Measurements from ENCODE around the gene NOL9. TPM values are rescaled to one million over a fixed set of nuclear protein-coding genes. Genes with fewer than 3 reads are reported as not detected.
A peak's percentile ranks its signal among the peaks of the same experiment; 100 is the strongest.

Gene NOL9
- polyA plus RNA-seq, 1 of the 3 experiments (the other 2 are of a cell fraction) = 7.1 TPM

DNA sequence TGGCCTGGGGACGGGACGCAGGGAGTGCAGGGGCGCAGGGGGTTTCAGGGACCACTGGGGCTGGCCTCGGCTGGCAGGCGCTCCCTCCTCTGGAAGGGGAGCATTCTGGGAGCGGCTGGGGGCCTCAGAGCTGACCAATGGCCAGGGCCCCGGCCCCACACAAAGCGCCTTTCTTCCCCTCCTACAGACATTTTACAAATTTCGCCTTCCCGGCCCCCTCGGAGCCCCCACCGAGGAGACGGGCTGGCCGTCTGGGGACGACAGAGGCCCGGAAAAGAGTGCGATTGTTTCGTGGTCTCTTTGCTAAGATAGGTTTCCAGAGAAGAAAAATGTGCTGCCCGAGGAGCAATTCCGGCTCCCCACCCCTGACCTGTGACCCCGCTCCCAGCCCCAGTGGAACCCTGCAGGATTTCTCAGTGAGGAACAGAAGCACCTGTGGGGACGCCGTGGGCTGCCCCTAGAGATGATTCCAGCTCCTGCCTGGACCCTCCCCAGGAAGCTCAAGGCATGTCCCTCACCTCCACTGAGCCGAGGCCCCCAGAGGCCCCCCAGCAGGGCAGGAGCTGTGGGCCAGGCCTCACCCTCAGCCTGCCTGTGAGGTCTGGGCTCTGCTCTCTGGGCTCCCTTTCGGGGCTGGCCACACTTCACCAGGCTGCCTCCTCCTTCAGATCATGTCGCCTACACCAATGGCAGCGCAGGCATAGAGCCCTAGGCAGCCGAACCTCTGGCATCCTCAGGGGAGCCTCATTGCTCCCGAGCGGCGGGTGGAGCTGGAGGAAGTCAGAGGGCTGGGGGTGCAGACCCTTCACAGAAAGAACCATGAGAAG is 47.9 kb downstream of the NOL9 start (continued):
- TF ChIP-seq, protein P1, sequence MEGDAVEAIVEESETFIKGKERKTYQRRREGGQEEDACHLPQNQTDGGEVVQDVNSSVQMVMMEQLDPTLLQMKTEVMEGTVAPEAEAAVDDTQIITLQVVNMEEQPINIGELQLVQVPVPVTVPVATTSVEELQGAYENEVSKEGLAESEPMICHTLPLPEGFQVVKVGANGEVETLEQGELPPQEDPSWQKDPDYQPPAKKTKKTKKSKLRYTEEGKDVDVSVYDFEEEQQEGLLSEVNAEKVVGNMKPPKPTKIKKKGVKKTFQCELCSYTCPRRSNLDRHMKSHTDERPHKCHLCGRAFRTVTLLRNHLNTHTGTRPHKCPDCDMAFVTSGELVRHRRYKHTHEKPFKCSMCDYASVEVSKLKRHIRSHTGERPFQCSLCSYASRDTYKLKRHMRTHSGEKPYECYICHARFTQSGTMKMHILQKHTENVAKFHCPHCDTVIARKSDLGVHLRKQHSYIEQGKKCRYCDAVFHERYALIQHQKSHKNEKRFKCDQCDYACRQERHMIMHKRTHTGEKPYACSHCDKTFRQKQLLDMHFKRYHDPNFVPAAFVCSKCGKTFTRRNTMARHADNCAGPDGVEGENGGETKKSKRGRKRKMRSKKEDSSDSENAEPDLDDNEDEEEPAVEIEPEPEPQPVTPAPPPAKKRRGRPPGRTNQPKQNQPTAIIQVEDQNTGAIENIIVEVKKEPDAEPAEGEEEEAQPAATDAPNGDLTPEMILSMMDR (IDR thresholded peaks at IDR 0.05) = no peak
- no peak for TF ChIP-seq TEAD4 (IDR thresholded peaks at IDR 0.05; ENCODE audit: borderline replicate concordance, insufficient read depth)
- TF ChIP-seq, protein P2, sequence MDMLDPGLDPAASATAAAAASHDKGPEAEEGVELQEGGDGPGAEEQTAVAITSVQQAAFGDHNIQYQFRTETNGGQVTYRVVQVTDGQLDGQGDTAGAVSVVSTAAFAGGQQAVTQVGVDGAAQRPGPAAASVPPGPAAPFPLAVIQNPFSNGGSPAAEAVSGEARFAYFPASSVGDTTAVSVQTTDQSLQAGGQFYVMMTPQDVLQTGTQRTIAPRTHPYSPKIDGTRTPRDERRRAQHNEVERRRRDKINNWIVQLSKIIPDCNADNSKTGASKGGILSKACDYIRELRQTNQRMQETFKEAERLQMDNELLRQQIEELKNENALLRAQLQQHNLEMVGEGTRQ (IDR thresholded peaks at IDR 0.05; ENCODE audit: borderline replicate concordance, low read depth, low read length) = no peak
- no peak for TF ChIP-seq GABPA (IDR thresholded peaks at IDR 0.05; ENCODE audit: low read depth)
- no peak for TF ChIP-seq NRF1 (IDR thresholded peaks at IDR 0.05; ENCODE audit: low read depth, low read length)
- TF ChIP-seq JUND (IDR thresholded peaks at IDR 0.05) = no peak
- no peak for TF ChIP-seq POLR2AphosphoS5 (IDR thresholded peaks at IDR 0.05; ENCODE audit: low read depth, low read length)
- no peak for TF ChIP-seq RAD21 (IDR thresholded peaks at IDR 0.05; ENCODE audit: low read length)
- TF ChIP-seq, protein P3, sequence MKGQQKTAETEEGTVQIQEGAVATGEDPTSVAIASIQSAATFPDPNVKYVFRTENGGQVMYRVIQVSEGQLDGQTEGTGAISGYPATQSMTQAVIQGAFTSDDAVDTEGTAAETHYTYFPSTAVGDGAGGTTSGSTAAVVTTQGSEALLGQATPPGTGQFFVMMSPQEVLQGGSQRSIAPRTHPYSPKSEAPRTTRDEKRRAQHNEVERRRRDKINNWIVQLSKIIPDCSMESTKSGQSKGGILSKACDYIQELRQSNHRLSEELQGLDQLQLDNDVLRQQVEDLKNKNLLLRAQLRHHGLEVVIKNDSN (IDR thresholded peaks at IDR 0.05; ENCODE audit: borderline replicate concordance, low read depth) = no peak
- TF ChIP-seq, protein P4, sequence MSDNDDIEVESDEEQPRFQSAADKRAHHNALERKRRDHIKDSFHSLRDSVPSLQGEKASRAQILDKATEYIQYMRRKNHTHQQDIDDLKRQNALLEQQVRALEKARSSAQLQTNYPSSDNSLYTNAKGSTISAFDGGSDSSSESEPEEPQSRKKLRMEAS (IDR thresholded peaks at IDR 0.05; ENCODE audit: low read depth) = no peak

DNA sequence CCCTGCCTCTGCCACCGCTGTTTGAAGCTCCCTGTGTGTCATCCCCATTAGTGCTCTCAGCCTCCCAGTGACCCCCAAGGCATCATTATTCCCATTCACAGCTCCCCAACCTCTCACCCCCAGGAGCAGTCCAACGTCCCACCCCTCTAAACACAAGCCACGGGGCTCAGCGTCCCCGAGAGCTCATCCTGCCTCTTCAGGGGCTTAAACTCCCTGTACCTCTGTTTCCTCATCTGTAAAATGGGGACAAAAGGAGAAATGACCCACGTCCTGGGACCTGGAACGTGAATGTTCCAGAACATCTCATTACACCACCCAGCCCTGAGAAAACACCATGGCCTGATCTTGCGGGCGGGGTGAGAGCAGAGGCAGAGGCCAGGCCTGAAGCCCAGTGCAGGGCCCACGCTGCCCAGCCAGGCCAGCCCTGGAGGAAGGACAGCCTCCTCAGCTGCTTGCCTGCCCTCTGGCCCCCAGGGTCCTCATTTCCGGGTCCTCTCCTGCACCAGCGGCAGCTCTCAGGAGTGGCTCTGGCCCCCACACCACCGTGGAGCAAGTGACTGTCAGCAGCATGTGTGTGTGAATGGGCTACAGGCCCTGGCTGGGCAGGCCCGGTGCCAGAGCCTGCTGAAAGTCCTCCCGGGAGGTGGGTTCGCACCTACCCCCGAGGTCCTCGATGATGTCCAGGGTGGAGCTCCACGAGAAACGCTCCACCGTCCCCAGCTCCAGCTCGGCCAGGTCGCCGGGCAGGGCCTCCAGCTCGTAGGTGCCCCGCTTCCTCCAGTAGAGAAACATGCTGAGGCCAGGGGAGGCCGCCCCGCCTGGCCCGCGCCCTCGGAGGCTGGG is 48.7 kb downstream of the NOL9 start:
- Histone ChIP-seq H3K9ac (no peak overlapping the region), H3K4me2 (no peak overlapping the region), H3K27ac (ENCODE audit: low read depth in 2 of 2, low read length in 1 of 2) (peak overlapping the region in 1 of 2 experiments; percentile 93; a peak in 1 of 4 replicates), H3F3A (replicated peaks; ENCODE audit: insufficient read depth) (no peaks in the 10 kb centered on the region), H4K20me1 (ENCODE audit: insufficient read depth) (no peaks in the 10 kb centered on the region), H3K36me3 (replicated peaks in 1 of 2; ENCODE audit: control insufficient read depth in 1 of 2, insufficient read depth in 2 of 2, low read length in 1 of 2) (no peaks in the 10 kb centered on the region), H3K27me3 (ENCODE audit: insufficient read depth) (no peaks in the 10 kb centered on the region), H2AFZ (ENCODE audit: low read depth) (no peak overlapping the region), H3K4me3 (ENCODE audit: low read depth in 2 of 2, low read length in 1 of 2) (no peak overlapping the region), H3K9me3 (no peaks in the 10 kb centered on the region), H3K9me2 (no peaks in the 10 kb centered on the region), H3K79me2 (ENCODE audit: insufficient read depth) (no peaks in the 10 kb centered on the region), H3K4me1 (ENCODE audit: control insufficient read depth in 1 of 2, insufficient read depth in 2 of 2, low read depth in 1 of 2, low read length in 1 of 2) (peaks cover 0 to 89% of the 10 kb centered on the region in 2 experiments; a peak in 2 of 4 replicates)
- POLR2A ChIA-PET = no interaction called here
- 82% methylated on average over 8 of the region's 31 CpGs for WGBS (ENCODE audit: low lambda C conversion rate)
- CTCF ChIA-PET = interaction anchor here (1.8 to 17.4 kb wide), 3 partner anchors 10 to 18 kb away, joined by 8 to 211 read pairs (median 14); partner anchors contain the start of gene PLEKHG5
- DNase-seq = peak; percentile 23
- TF ChIP-seq SMC3 (IDR thresholded peaks at IDR 0.05; ENCODE audit: low read depth, low read length) (no peak), RXRA (IDR thresholded peaks at IDR 0.05; ENCODE audit: borderline replicate concordance, low read depth) (no peak), EZH2phosphoT487 (IDR thresholded peaks at IDR 0.05; ENCODE audit: borderline replicate concordance, low read depth) (no peak), FOSL2 (IDR thresholded peaks at IDR 0.05; ENCODE audit: borderline replicate concordance, low read depth) (no peak), MEF2A (IDR thresholded peaks at IDR 0.05; ENCODE audit: borderline replicate concordance, low read depth) (no peak), EP300 (IDR thresholded peaks at IDR 0.05; ENCODE audit: borderline replicate concordance in 1 of 2, low read depth in 1 of 2, low read length in 1 of 2) (no peak), RFX5 (IDR thresholded peaks at IDR 0.05; ENCODE audit: low read length) (no peak)
- TF ChIP-seq, protein P3 (IDR thresholded peaks at IDR 0.05; ENCODE audit: borderline replicate concordance, low read depth) = no peak
- TF ChIP-seq, protein P5, sequence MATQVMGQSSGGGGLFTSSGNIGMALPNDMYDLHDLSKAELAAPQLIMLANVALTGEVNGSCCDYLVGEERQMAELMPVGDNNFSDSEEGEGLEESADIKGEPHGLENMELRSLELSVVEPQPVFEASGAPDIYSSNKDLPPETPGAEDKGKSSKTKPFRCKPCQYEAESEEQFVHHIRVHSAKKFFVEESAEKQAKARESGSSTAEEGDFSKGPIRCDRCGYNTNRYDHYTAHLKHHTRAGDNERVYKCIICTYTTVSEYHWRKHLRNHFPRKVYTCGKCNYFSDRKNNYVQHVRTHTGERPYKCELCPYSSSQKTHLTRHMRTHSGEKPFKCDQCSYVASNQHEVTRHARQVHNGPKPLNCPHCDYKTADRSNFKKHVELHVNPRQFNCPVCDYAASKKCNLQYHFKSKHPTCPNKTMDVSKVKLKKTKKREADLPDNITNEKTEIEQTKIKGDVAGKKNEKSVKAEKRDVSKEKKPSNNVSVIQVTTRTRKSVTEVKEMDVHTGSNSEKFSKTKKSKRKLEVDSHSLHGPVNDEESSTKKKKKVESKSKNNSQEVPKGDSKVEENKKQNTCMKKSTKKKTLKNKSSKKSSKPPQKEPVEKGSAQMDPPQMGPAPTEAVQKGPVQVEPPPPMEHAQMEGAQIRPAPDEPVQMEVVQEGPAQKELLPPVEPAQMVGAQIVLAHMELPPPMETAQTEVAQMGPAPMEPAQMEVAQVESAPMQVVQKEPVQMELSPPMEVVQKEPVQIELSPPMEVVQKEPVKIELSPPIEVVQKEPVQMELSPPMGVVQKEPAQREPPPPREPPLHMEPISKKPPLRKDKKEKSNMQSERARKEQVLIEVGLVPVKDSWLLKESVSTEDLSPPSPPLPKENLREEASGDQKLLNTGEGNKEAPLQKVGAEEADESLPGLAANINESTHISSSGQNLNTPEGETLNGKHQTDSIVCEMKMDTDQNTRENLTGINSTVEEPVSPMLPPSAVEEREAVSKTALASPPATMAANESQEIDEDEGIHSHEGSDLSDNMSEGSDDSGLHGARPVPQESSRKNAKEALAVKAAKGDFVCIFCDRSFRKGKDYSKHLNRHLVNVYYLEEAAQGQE (IDR thresholded peaks at IDR 0.05; ENCODE audit: low read depth, low read length) = no peak
- TF ChIP-seq, protein P6, sequence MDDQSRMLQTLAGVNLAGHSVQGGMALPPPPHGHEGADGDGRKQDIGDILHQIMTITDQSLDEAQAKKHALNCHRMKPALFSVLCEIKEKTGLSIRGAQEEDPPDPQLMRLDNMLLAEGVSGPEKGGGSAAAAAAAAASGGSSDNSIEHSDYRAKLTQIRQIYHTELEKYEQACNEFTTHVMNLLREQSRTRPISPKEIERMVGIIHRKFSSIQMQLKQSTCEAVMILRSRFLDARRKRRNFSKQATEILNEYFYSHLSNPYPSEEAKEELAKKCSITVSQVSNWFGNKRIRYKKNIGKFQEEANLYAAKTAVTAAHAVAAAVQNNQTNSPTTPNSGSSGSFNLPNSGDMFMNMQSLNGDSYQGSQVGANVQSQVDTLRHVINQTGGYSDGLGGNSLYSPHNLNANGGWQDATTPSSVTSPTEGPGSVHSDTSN (IDR thresholded peaks at IDR 0.05) = no peak
